Spinal cord (tissue), 10 donors: ENCODE measurements around the gene MICAL2. TPM values are rescaled to one million over a fixed set of nuclear protein-coding genes. Genes with fewer than 3 reads are reported as not detected.

Experiments used
- DNase-seq, 6 donors: peaks; one replicate each; pipeline versions ENCODE4 v3.0.0 to v3.0.0-alpha.2; 2013 to 2015; ENCODE audit warnings: low spot score in 6 of 6, low read depth in 4 of 6
- H3K27ac ChIP-seq: one replicate; pipeline ENCODE4 v1.5.1; 2013; ENCODE audit warnings: low read depth, low read length, control low read depth
- H3K27me3 ChIP-seq: one replicate; pipeline ENCODE4 v1.6.1; 2013; ENCODE audit warnings: low read length; ENCODE audit not compliant: control insufficient read depth, insufficient read depth
- H3K36me3 ChIP-seq: one replicate; pipeline ENCODE4 v1.6.1; 2013; ENCODE audit warnings: low read length; ENCODE audit not compliant: control insufficient read depth, insufficient read depth
- H3K4me1 ChIP-seq: one replicate; pipeline ENCODE4 v1.6.1; 2013; ENCODE audit warnings: low read length; ENCODE audit not compliant: control insufficient read depth, insufficient read depth
- H3K4me3 ChIP-seq: one replicate; pipeline ENCODE4 v1.5.1; 2013; ENCODE audit warnings: low read depth, low read length, control low read depth
- H3K9me3 ChIP-seq: one replicate; pipeline ENCODE4 v1.6.1; 2013; ENCODE audit warnings: low read length; ENCODE audit not compliant: control insufficient read depth, insufficient read depth
- WGBS: methylation state at CpG from one replicate; pipeline ENCODE4 v1.1.5; 2013; ENCODE audit warnings: missing lambda C conversion rate; ENCODE audit not compliant: insufficient coverage; 5-methylcytosine and 5-hydroxymethylcytosine counted together
- polyA plus RNA-seq, 2 donors: library from polyadenylated mRNA; unstranded; fragments of 120-200 nt; gene quantifications; one replicate each; pipeline ENCODE4 v1.2.1, GENCODE V29; 2013; ENCODE audit not compliant: insufficient read length in 2 of 2
- total RNA-seq, 2 donors: library from RNA; depleted of rRNA in 1 of 2; stranded (reverse); fragments of 120-200 nt in 1 of 2; fragments of >200 nt in 1 of 2; gene quantifications; one replicate each; pipeline versions ENCODE4 v1.2.3 to v1.2.4, GENCODE V29; 2013 to 2014
- donor health status: healthy.

MICAL2 gene
- total and polyA plus RNA-seq, 4 donors, result 15.8 to 57.0 (median 23.2) TPM

- DNase-seq, result no peak
- Histone ChIP-seq H3K27ac (peak overlapping the region; percentile 29), H3K4me1 (peaks cover 37% of the 10 kb centered on the region), H3K9me3 (no peaks in the 10 kb centered on the region), H3K4me3 (no peak overlapping the region), H3K27me3 (no peaks in the 10 kb centered on the region), H3K36me3 (no peaks in the 10 kb centered on the region)
- 80% methylated on average over 1 of the region's 7 CpGs for WGBS
Measured at GRCh38 chr11:12158909-12159308, 48.5 kb downstream of the MICAL2 start.

DNA sequence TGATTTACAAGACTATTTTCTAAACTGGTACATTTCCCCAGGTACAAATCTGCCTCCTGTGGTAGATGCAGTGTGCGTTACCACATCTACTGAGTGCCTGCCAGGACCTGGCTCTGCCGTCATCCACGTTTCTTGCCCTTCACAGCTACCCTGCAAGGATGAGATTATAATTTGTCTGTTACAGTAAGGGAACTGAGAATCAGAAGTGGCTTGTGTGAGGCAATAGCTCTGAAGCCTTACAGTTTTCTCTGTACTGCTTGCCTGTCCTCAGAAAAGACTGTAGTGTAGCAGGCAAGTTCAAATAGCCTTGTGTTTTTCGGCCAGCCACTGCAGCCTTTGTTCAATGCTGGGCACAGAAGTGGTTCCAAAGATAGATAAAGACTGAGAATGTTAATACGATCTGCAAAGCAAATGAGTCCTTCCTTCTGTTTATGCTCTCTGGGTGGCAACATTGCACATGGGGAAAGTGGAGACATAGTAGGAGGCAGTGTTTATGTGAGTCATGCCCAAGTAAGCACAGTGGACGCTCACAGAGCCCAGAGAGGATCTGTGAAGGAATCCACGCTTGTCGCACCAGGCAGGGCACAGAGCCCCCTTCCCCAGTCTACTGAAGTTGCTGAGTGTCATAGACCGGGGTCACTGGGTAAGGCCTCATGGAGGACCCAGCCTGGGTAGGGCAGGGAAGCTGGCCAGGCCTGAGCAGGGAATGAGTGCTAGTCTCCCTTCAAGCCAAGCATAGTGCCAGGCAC lies 49.1 kb downstream of the MICAL2 start:
- peak in 5 of 6 donors; percentile 36 to 79 (median 39) for DNase-seq
- 41% methylated on average over 7 of the region's 9 CpGs for WGBS

DNA sequence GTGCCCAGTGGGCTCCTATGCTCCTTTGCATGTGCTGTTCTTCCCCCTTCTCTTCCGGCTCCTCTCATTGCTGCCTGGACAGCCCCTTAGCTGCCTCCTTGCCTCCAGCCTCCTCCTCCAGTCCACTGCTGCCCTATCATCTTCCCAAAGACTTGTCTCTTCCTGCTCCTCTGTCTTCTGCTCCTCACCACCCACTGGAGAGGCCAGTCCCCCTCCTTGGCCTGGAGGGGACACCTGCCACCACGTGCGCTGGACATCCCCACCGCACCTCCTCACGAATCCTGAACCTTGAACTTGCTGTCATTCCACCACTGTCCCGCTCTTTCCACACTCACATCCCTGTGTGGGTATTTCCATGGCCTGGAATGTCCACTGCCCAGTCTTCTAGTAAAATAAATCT lies 49.8 kb downstream of the MICAL2 start:
- Histone ChIP-seq H3K9me3 (no peaks in the 10 kb centered on the region), H3K4me3 (no peak overlapping the region), H3K27me3 (no peaks in the 10 kb centered on the region), H3K27ac (no peak overlapping the region), H3K4me1 (peaks cover 37% of the 10 kb centered on the region), H3K36me3 (no peaks in the 10 kb centered on the region)
- no peak for DNase-seq
- WGBS, result 87% methylated on average over 6 of the region's 6 CpGs

More for the DNA sequence above, 49.1 kb downstream of the MICAL2 start:
- Histone ChIP-seq H3K27ac (peak overlapping the region; percentile 70), H3K9me3 (no peaks in the 10 kb centered on the region), H3K36me3 (no peaks in the 10 kb centered on the region), H3K4me3 (no peak overlapping the region), H3K4me1 (peaks cover 37% of the 10 kb centered on the region), H3K27me3 (no peaks in the 10 kb centered on the region)

DNA sequence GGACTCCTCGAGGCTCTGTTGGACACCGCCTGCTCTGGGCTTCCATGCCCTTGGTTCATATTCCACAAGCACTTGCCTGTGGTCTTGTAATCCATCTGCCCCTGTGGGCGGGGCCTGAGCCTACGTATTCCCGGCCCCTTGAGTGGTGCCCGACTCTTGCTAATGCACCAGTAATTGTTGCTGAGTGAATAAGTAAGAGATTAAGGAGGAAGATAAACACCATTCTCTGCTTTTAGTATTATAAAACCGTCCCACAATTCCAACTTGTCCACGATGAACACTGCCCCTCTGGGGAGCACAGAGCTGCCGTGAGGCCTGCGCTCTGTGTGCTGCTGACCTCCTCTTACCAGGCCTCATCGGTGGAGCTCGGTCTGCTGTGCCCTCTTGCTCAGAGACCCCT lies 50.3 kb downstream of the MICAL2 start:
- H3K9me3 ChIP-seq, result no peaks in the 10 kb centered on the region
- H3K36me3 ChIP-seq, result no peaks in the 10 kb centered on the region
- peaks cover 37% of the 10 kb centered on the region for H3K4me1 ChIP-seq
- H3K27ac ChIP-seq, result no peak overlapping the region
- no peak overlapping the region for H3K4me3 ChIP-seq
- no peak for DNase-seq
- H3K27me3 ChIP-seq, result no peaks in the 10 kb centered on the region
- 85% methylated on average over 8 of the region's 12 CpGs for WGBS

- 86% methylated on average over 4 of the region's 4 CpGs for WGBS
- no peaks in the 10 kb centered on the region for H3K36me3 ChIP-seq
- H3K27ac ChIP-seq, result no peak overlapping the region
- H3K4me3 ChIP-seq, result no peak overlapping the region
- DNase-seq, result no peak
- no peaks in the 10 kb centered on the region for H3K9me3 ChIP-seq
- H3K4me1 ChIP-seq, result peaks cover 37% of the 10 kb centered on the region
- no peaks in the 10 kb centered on the region for H3K27me3 ChIP-seq
Measured at GRCh38 chr11:12161137-12161536, 50.7 kb downstream of the MICAL2 start.

DNA sequence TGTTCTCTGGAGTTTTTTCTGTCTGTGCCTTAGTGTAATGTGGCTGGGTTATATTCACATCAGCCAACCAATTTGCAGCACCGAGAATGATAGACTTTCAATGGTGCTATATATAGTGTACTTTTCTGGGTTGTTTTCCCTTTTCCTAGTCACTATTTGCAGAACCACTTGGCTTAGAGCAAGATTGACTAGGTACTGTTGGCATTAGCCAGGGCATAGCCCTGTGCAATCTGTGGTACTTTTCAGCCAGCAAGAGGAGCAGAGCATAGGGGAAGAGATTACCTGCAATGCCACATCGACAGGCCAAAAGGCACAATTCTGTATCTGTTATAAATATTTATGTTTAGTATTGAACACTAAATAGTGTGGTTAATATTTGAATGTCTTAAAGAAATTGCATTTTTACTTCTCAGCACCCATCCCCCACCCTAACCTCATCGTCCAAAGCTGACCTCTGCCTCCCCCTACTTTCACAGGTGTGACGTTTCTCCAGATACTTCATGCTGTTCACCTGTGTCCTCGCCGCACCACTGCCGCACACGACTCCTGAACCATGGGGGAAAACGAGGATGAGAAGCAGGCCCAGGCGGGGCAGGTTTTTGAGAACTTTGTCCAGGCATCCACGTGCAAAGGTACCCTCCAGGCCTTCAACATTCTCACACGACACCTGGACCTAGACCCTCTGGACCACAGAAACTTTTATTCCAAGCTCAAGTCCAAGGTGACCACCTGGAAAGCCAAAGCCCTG lies 51.4 kb downstream of the MICAL2 start:
- WGBS, result 96% methylated on average over 10 of the region's 12 CpGs

DNA sequence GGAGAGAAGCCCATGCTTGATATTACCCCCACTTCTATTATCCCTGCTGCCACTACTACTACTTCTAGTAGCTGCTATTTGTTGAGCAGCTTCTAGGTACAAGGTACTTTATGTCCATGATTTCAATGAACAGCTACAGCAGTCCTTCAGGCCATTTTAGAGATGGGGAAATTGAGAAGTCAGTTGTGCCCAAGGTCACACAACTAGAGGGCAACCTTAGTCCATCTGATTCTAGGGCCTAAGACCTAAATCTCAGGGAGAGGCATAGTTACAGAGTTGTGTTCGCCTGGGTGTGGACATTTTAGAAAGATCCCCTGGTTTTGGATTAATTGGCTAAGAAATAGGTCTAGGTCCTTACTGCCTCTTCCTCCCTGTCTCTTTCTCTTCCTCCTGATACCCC lies 52.3 kb downstream of the MICAL2 start:
- no peak overlapping the region for H3K4me3 ChIP-seq
- H3K4me1 ChIP-seq, result peaks cover 31% of the 10 kb centered on the region
- no peaks in the 10 kb centered on the region for H3K36me3 ChIP-seq
- H3K27me3 ChIP-seq, result no peaks in the 10 kb centered on the region
- no peak overlapping the region for H3K27ac ChIP-seq
- H3K9me3 ChIP-seq, result no peaks in the 10 kb centered on the region
- no peak for DNase-seq
- WGBS, result no CpG with 5 or more reads among the region's 1 CpG

More for the DNA sequence above, 51.4 kb downstream of the MICAL2 start:
- no peak for DNase-seq
- Histone ChIP-seq H3K36me3 (no peaks in the 10 kb centered on the region), H3K27ac (no peak overlapping the region), H3K9me3 (no peaks in the 10 kb centered on the region), H3K27me3 (no peaks in the 10 kb centered on the region), H3K4me3 (no peak overlapping the region), H3K4me1 (peaks cover 31% of the 10 kb centered on the region)

GRCh38 chr11:12163181-12163941 lies 53.0 kb downstream of the MICAL2 start:
- H3K4me1 ChIP-seq, result peaks cover 31% of the 10 kb centered on the region
- no peak overlapping the region for H3K27ac ChIP-seq
- no peaks in the 10 kb centered on the region for H3K27me3 ChIP-seq
- no peaks in the 10 kb centered on the region for H3K36me3 ChIP-seq
- H3K4me3 ChIP-seq, result no peak overlapping the region
- H3K9me3 ChIP-seq, result no peaks in the 10 kb centered on the region
- DNase-seq, result peak in 1 of 6 donors; percentile 43
- 58% methylated on average over 10 of the region's 13 CpGs for WGBS

GRCh38 chr11:12164061-12165014 lies 53.9 kb downstream of the MICAL2 start:
- H3K36me3 ChIP-seq, result no peaks in the 10 kb centered on the region
- no peak overlapping the region for H3K4me3 ChIP-seq
- WGBS, result 80% methylated on average over 2 of the region's 9 CpGs
- no peaks in the 10 kb centered on the region for H3K27me3 ChIP-seq
- no peaks in the 10 kb centered on the region for H3K9me3 ChIP-seq
- DNase-seq, result no peak
- no peak overlapping the region for H3K27ac ChIP-seq
- H3K4me1 ChIP-seq, result peaks cover 24% of the 10 kb centered on the region
